AG04450 (cell line): Measurements from ENCODE around the gene IGSF9. TPM values are rescaled to one million over a fixed set of nuclear protein-coding genes. Genes with fewer than 3 reads are reported as not detected.

Experiments used
- CTCF ChIA-PET: fragments of 300-600, 350-600 bp; formaldehyde crosslinking; extraction: SDS; loops from one replicate; lab custom pipeline; 2022; ENCODE audit warnings: antibody characterized with exemption, inconsistent platforms; lab: Charles Lee
- POLR2A ChIA-PET: fragments of 350-600 bp; formaldehyde crosslinking; extraction: SDS; loops from one replicate; lab custom pipeline; 2021; ENCODE audit warnings: antibody characterized with exemption, inconsistent platforms; lab: Yijun Ruan, JAX
- DNase-seq: peaks from one replicate; pipeline ENCODE4 v3.0.0-alpha.2; 2011; ENCODE audit warnings: low read depth, low spot score
- H3K27ac ChIP-seq: one replicate; pipeline ENCODE4 v1.5.1; 2012; ENCODE audit warnings: low read depth, low read length, control low read depth
- H3K27me3 ChIP-seq: one replicate; pipeline ENCODE4 v1.6.0; 2012; ENCODE audit warnings: low read length; ENCODE audit not compliant: control insufficient read depth, insufficient read depth
- H3K4me3 ChIP-seq: 2 replicates; pipeline ENCODE4 v1.5.1; 2011; ENCODE audit warnings: mild to moderate bottlenecking, low read depth, low read length, control low read depth
- H3K9me3 ChIP-seq: 2 replicates; pipeline ENCODE4 v1.5.1; 2012; ENCODE audit warnings: low read length; ENCODE audit not compliant: control insufficient read depth, insufficient read depth
- CTCF ChIP-seq: IDR thresholded peaks from 2 replicates; pipeline ENCODE4 v1.5.1; 2011; ENCODE audit warnings: low read depth, low read length, control low read depth, inconsistent platforms
- polyA plus RNA-seq: library from polyadenylated mRNA; depleted of rRNA; stranded (reverse); fragments of >200 nt; gene quantifications from 2 replicates; pipeline ENCODE4 v1.2.3, GENCODE V29; 2011

The IGSF9 gene
- polyA plus RNA-seq, 1 experiment, result not detected

DNA sequence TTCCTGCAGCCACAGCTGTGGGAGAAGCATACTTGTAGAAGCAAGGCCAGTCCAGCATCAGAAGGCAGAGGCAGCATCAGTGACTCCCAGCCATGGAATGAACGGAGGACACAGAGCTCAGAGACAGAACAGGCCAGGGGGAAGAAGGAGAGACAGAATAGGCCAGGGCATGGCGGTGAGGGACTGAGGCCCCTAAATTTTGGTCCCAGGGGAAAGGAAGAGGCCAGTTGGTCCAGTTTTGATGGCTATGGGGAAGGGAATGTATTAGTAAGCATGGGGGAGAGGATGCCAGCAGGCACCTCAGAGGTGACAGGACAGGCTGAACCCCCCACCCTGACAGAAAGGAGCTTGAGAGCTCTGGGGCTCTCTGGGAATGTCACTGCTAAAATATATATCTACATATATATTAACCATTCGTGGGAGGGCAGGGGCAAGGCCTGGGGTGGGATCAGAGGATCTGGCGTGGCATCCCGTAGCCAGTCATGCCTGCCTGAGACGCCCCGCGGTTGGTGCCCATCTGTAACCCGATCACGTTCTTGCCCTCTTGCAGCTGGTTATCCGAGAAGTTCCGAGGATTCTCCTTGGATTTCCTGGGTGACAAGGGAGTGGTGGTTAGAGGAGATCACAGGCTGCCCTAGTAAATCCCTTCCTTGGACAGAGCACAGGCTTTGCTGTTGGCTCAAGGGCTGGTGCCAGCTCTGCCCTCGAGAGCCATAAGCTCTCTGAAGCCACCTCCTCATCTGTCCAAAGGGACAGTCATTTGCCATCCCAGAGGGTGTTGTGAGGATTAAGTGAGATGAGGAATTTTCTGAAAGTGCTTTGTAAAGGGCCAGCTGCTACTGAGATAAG is 26.8 kb downstream of the IGSF9 start:
- CTCF ChIA-PET, result interaction anchor here (0.6 to 2.9 kb wide), 3 partner anchors 21 to 119 kb away, joined by 3 to 12 read pairs (median 6); no protein-coding TSS in a partner anchor
- DNase-seq, result no peak

DNA sequence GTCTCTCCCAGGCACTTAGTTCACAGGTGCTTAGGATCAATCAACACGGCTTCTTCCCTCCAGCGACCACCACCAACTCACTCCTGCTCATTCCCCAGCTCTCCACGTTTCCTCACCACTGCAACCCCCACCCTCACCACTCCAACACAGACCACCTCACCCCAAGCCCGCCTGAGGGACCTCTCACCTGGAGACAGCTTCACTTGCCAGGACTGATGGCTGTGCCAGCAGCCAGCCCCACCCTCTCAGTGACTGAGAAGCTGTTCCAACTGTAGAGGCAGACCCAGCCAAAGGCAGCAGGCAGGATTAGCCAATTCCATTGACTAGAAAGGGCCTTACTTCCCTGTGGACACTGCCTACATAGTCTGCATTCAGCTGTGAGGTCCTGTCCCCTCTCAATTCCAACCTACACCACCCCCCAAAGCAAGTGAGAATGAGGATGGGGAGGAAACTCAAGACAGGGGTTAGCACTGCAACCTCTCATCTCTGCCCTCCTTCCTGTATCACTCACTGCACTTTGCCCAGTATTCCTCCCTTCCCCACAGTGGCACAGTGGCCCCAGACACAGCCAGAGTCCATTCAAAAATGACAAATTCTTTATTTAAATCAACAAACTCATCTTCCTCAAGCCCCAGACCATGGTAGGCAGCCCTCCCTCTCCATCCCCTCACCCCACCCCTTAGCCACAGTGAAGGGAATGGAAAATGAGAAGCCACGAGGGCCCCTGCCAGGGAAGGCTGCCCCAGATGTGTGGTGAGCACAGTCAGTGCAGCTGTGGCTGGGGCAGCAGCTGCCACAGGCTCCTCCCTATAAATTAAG is 27.7 kb downstream of the IGSF9 start:
- Histone ChIP-seq H3K4me3 (no peak overlapping the region), H3K9me3 (no peaks in the 10 kb centered on the region), H3K27ac (peak overlapping the region; percentile 31), H3K27me3 (no peaks in the 10 kb centered on the region)
- ChIA-PET POLR2A (no interaction called here), CTCF (interaction anchor here (2.5 to 2.9 kb wide), 2 partner anchors 90 kb away, joined by 12 to 14 read pairs; no protein-coding TSS in a partner anchor)
- no peak for TF ChIP-seq CTCF
- no peak for DNase-seq

More for the DNA sequence above, 26.8 kb downstream of the IGSF9 start:
- Histone ChIP-seq H3K27ac (peak overlapping the region; percentile 65), H3K4me3 (no peak overlapping the region), H3K27me3 (no peaks in the 10 kb centered on the region), H3K9me3 (no peaks in the 10 kb centered on the region)
- POLR2A ChIA-PET, result no interaction called here
- no peak for TF ChIP-seq CTCF

GRCh38 chr1:159916242-159917051 is 29.0 kb downstream of the IGSF9 start:
- POLR2A ChIA-PET, result interaction anchor here (1.7 kb wide), 1 partner anchor 9 kb away, joined by 8 read pairs; the partner anchor contains the start of gene TAGLN2
- Histone ChIP-seq H3K27me3 (no peaks in the 10 kb centered on the region), H3K27ac (peak overlapping the region; percentile 73), H3K9me3 (no peaks in the 10 kb centered on the region), H3K4me3 (no peak overlapping the region)
- CTCF ChIA-PET, result interaction anchor here (0.6 to 2.5 kb wide), 8 partner anchors 9 to 277 kb away, joined by 3 to 14 read pairs (median 5); partner anchors contain the start of gene TAGLN2
- TF ChIP-seq CTCF, result no peak
- no peak for DNase-seq

DNA sequence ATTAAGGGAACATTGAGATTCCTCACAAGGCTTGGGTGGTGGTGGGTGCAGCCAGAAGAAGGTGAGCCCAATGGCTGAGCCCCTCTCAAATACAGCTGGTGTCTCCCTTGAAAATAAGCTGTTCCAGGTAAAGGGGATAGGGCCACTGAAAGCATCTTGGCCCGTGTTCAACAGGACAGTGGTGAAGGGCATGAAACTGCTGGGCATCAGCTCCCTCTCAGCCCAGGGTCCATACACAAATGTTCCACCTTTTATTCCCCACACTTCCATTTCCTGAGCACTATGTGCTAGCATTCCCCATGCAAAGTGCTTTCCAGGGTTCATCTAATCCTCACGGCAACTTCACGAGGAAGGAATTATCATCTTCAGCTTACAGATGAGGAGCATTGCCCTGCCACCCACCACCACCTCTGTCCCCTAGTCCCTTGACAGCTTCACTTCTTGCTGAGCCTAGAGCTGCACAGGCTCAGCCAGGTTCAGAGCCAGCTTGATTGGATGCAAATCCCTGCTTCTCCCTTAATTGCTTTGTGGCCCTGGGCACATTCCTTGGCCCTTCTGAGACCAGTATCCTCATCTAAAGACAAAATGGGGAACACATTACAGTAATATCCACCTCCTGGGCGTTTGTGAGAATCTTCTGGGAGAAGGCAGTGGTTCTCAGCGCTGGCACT is 29.7 kb downstream of the IGSF9 start:
- POLR2A ChIA-PET, result interaction anchor here (0.7 to 1.7 kb wide), 2 partner anchors 10 to 32 kb away, joined by 4 to 8 read pairs; partner anchors contain the start of gene TAGLN2
- Histone ChIP-seq H3K27me3 (no peaks in the 10 kb centered on the region), H3K4me3 (no peak overlapping the region), H3K27ac (peak overlapping the region; percentile 73), H3K9me3 (no peaks in the 10 kb centered on the region)
- no peak for DNase-seq
- TF ChIP-seq CTCF, result no peak
- CTCF ChIA-PET, result interaction anchor here (0.6 to 2.5 kb wide), 9 partner anchors 9 to 1230 kb away, joined by 3 to 14 read pairs (median 5); partner anchors contain the start of gene TAGLN2
